ENCODE data around the gene NEK1.
"Not testable (repeated sequence)": the region's sequence is repeated elsewhere in the genome, so short reads cannot be mapped to it uniquely, and the experiment has no call there.

Gene NEK1

GRCh38 chr4:169437299-169438047 lies 174.9 kb downstream of the NEK1 start:
- H3K4me3 ChIP-seq (ENCODE audit: low read length) = no peak overlapping the region
- no peaks in the 10 kb centered on the region for H3K4me1 ChIP-seq (ENCODE audit: control insufficient read depth, low read depth, low read length)
- no peak overlapping the region for H3K27ac ChIP-seq (ENCODE audit: low read length)
- H3K9ac ChIP-seq (ENCODE audit: low read length) = no peak overlapping the region
- no peaks in the 10 kb centered on the region for H3K36me3 ChIP-seq (ENCODE audit: control insufficient read depth, low read depth, low read length)
- H3K9me3 ChIP-seq (ENCODE audit: control insufficient read depth, low read depth, low read length) = no peaks in the 10 kb centered on the region
- H3K27me3 ChIP-seq (ENCODE audit: control insufficient read depth, insufficient read depth, low read length) = no peaks in the 10 kb centered on the region

- H3K27me3 ChIP-seq (ENCODE audit: control insufficient read depth, insufficient read depth, low read length) = no peaks in the 10 kb centered on the region
- H3K4me1 ChIP-seq (ENCODE audit: control insufficient read depth, low read depth, low read length) = no peaks in the 10 kb centered on the region
- no peaks in the 10 kb centered on the region for H3K36me3 ChIP-seq (ENCODE audit: control insufficient read depth, low read depth, low read length)
- no peaks in the 10 kb centered on the region for H3K9me3 ChIP-seq (ENCODE audit: control insufficient read depth, low read depth, low read length)
- H3K9ac ChIP-seq (ENCODE audit: low read length) = no peak overlapping the region
- no peak overlapping the region for H3K4me3 ChIP-seq (ENCODE audit: low read length)
- H3K27ac ChIP-seq (ENCODE audit: low read length) = no peak overlapping the region
Observed at GRCh38 chr4:169436734-169437133, 175.6 kb downstream of the NEK1 start.

DNA sequence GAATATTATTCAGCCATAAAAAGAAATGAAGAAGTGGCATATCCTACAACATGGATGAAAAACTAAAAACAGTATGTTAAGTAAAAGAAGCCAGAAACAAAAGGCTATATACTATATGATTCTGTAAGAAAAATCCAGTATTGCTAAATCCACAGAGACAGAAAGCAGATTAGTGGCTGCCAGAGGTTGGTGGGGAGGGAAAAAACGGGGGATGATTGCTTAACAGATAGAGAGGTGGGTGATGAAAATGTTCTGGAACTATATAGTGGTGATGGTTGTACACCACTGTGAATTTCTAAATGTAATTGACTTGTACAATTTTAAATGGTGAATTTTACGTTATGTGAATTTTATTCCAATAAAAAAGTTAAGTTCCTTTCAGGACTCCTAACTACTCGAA lies 184.0 kb downstream of the NEK1 start:
- H3K4me3 ChIP-seq (ENCODE audit: low read length) = no peak overlapping the region
- H3K9ac ChIP-seq (ENCODE audit: low read length) = no peak overlapping the region
- peaks cover 3% of the 10 kb centered on the region for H3K36me3 ChIP-seq (ENCODE audit: control insufficient read depth, low read depth, low read length)
- H3K27me3 ChIP-seq (ENCODE audit: control insufficient read depth, insufficient read depth, low read length) = no peaks in the 10 kb centered on the region
- no peak overlapping the region for H3K27ac ChIP-seq (ENCODE audit: low read length)
- no peaks in the 10 kb centered on the region for H3K4me1 ChIP-seq (ENCODE audit: control insufficient read depth, low read depth, low read length)
- no peaks in the 10 kb centered on the region for H3K9me3 ChIP-seq (ENCODE audit: control insufficient read depth, low read depth, low read length)

- not testable (repeated sequence) for H3K9ac ChIP-seq (ENCODE audit: low read length); H3K27ac ChIP-seq (ENCODE audit: low read length); H3K4me3 ChIP-seq (ENCODE audit: low read length); H3K4me1 ChIP-seq (ENCODE audit: control insufficient read depth, low read depth, low read length); H3K9me3 ChIP-seq (ENCODE audit: control insufficient read depth, low read depth, low read length); H3K27me3 ChIP-seq (ENCODE audit: control insufficient read depth, insufficient read depth, low read length); H3K36me3 ChIP-seq (ENCODE audit: control insufficient read depth, low read depth, low read length)
Observed at GRCh38 chr4:169427727-169428126, 184.7 kb downstream of the NEK1 start.

- H3K27me3 ChIP-seq (ENCODE audit: control insufficient read depth, insufficient read depth, low read length) = no peaks in the 10 kb centered on the region
- no peak overlapping the region for H3K27ac ChIP-seq (ENCODE audit: low read length)
- H3K36me3 ChIP-seq (ENCODE audit: control insufficient read depth, low read depth, low read length) = peaks cover 3% of the 10 kb centered on the region
- no peaks in the 10 kb centered on the region for H3K9me3 ChIP-seq (ENCODE audit: control insufficient read depth, low read depth, low read length)
- H3K4me1 ChIP-seq (ENCODE audit: control insufficient read depth, low read depth, low read length) = no peaks in the 10 kb centered on the region
- H3K9ac ChIP-seq (ENCODE audit: low read length) = no peak overlapping the region
- no peak overlapping the region for H3K4me3 ChIP-seq (ENCODE audit: low read length)
Observed at GRCh38 chr4:169420291-169420690, 192.1 kb downstream of the NEK1 start.

- Histone ChIP-seq H3K27me3 (ENCODE audit: control insufficient read depth, insufficient read depth, low read length) (no peaks in the 10 kb centered on the region), H3K36me3 (ENCODE audit: control insufficient read depth, low read depth, low read length) (no peaks in the 10 kb centered on the region), H3K4me1 (ENCODE audit: control insufficient read depth, low read depth, low read length) (no peaks in the 10 kb centered on the region), H3K9ac (ENCODE audit: low read length) (no peak overlapping the region), H3K9me3 (ENCODE audit: control insufficient read depth, low read depth, low read length) (no peaks in the 10 kb centered on the region), H3K27ac (ENCODE audit: low read length) (no peak overlapping the region), H3K4me3 (ENCODE audit: low read length) (no peak overlapping the region)
Observed at GRCh38 chr4:169418846-169419245, 193.5 kb downstream of the NEK1 start.

- Histone ChIP-seq H3K4me3 (ENCODE audit: low read length) (no peak overlapping the region), H3K27me3 (ENCODE audit: control insufficient read depth, insufficient read depth, low read length) (no peaks in the 10 kb centered on the region), H3K9ac (ENCODE audit: low read length) (no peak overlapping the region), H3K27ac (ENCODE audit: low read length) (no peak overlapping the region), H3K36me3 (ENCODE audit: control insufficient read depth, low read depth, low read length) (no peaks in the 10 kb centered on the region), H3K9me3 (ENCODE audit: control insufficient read depth, low read depth, low read length) (no peaks in the 10 kb centered on the region), H3K4me1 (ENCODE audit: control insufficient read depth, low read depth, low read length) (no peaks in the 10 kb centered on the region)
Observed at GRCh38 chr4:169417629-169418282, 194.6 kb downstream of the NEK1 start.

DNA sequence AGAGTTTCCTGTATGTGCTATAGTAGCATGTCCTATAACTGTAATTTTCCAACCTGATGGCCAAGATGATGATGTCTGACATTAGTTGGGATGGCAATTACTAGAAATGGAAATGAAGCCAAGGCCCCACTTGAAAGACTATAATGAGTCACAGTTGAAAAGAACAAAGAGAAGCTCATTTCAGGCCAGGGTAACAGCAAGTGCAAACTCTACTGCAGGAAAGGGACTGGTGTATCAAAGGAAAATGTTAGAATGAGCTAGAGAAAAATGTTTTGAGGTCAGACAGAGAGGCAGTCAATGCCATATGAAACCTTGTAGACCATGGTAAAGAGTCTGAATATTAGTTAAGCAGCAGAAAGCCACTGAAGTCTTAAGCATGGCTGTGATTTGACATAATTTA lies 195.4 kb downstream of the NEK1 start:
- Histone ChIP-seq H3K27me3 (ENCODE audit: control insufficient read depth, insufficient read depth, low read length) (no peaks in the 10 kb centered on the region), H3K4me3 (ENCODE audit: low read length) (no peak overlapping the region), H3K4me1 (ENCODE audit: control insufficient read depth, low read depth, low read length) (peaks cover 4% of the 10 kb centered on the region), H3K36me3 (ENCODE audit: control insufficient read depth, low read depth, low read length) (no peaks in the 10 kb centered on the region), H3K9ac (ENCODE audit: low read length) (no peak overlapping the region), H3K9me3 (ENCODE audit: control insufficient read depth, low read depth, low read length) (no peaks in the 10 kb centered on the region), H3K27ac (ENCODE audit: low read length) (no peak overlapping the region)

DNA sequence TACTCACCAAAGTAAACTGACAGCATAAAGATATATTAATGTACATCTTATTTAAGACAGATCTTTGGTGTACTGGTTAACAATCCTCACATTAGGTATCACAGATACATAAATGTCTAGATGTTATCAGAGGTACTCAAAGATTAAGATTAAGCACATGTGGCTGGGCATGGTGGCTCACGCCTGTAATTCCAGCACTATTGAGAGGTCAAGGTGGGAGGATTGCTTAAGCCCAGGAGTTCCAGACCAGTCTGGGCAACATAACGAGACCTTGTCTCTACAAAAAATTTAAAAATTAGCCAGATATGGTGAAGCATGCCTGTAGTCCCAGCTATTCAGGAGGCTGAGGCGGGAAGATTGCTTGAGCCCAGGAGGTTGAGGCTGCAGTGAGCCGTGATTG lies 195.9 kb downstream of the NEK1 start:
- Histone ChIP-seq H3K4me3 (ENCODE audit: low read length) (no peak overlapping the region), H3K27ac (ENCODE audit: low read length) (no peak overlapping the region), H3K36me3 (ENCODE audit: control insufficient read depth, low read depth, low read length) (no peaks in the 10 kb centered on the region), H3K4me1 (ENCODE audit: control insufficient read depth, low read depth, low read length) (peaks cover 4% of the 10 kb centered on the region), H3K27me3 (ENCODE audit: control insufficient read depth, insufficient read depth, low read length) (no peaks in the 10 kb centered on the region), H3K9me3 (ENCODE audit: control insufficient read depth, low read depth, low read length) (no peaks in the 10 kb centered on the region), H3K9ac (ENCODE audit: low read length) (no peak overlapping the region)

DNA sequence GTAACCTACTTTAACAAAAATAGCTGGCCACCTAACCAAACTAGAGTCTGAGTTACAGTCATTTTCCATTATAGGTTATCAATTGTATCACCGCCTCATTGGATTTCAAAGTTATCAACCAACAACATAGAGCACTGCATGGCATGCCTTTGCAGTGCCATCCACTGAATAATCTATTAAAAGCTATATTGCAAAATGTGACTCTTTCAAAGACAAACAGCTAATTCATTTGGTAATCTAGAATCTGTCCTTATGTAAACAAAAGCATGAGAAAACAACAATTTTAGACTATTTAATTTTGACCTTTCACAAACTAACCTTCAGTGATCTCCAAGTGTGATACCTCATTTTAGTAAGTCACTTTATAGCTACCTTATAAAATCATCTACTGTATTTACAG lies 197.5 kb downstream of the NEK1 start:
- Histone ChIP-seq H3K9me3 (ENCODE audit: control insufficient read depth, low read depth, low read length) (no peaks in the 10 kb centered on the region), H3K36me3 (ENCODE audit: control insufficient read depth, low read depth, low read length) (no peaks in the 10 kb centered on the region), H3K9ac (ENCODE audit: low read length) (no peak overlapping the region), H3K4me3 (ENCODE audit: low read length) (no peak overlapping the region), H3K27me3 (ENCODE audit: control insufficient read depth, insufficient read depth, low read length) (no peaks in the 10 kb centered on the region), H3K4me1 (ENCODE audit: control insufficient read depth, low read depth, low read length) (peaks cover 4% of the 10 kb centered on the region), H3K27ac (ENCODE audit: low read length) (no peak overlapping the region)

GRCh38 chr4:169412046-169412445 lies 200.3 kb downstream of the NEK1 start:
- H3K36me3 ChIP-seq (ENCODE audit: control insufficient read depth, low read depth, low read length) = no peaks in the 10 kb centered on the region
- H3K4me1 ChIP-seq (ENCODE audit: control insufficient read depth, low read depth, low read length) = peaks cover 4% of the 10 kb centered on the region
- no peak overlapping the region for H3K27ac ChIP-seq (ENCODE audit: low read length)
- H3K27me3 ChIP-seq (ENCODE audit: control insufficient read depth, insufficient read depth, low read length) = no peaks in the 10 kb centered on the region
- H3K9ac ChIP-seq (ENCODE audit: low read length) = no peak overlapping the region
- H3K9me3 ChIP-seq (ENCODE audit: control insufficient read depth, low read depth, low read length) = no peaks in the 10 kb centered on the region
- no peak overlapping the region for H3K4me3 ChIP-seq (ENCODE audit: low read length)
